Osteocyte (in vitro differentiated cells): ENCODE data around the gene MBOAT7. TPM values are rescaled to one million over a fixed set of nuclear protein-coding genes. Genes with fewer than 3 reads are reported as not detected.
"Not testable (repeated sequence)": the region's sequence is repeated elsewhere in the genome, so short reads cannot be mapped to it uniquely, and the experiment has no call there.

Source experiments
- DNase-seq: peaks from one replicate; pipeline ENCODE4 v3.0.0; 2021; ENCODE audit warnings: mixed read lengths; ENCODE audit not compliant: unreplicated experiment; ENCODE audit errors: extremely low spot score
- H3K27ac Mint-ChIP-seq: one replicate; pipeline ENCODE4 v1.8.0; 2021; ENCODE audit warnings: mild to moderate bottlenecking, mixed read lengths; ENCODE audit not compliant: unreplicated experiment
- H3K27me3 Mint-ChIP-seq: one replicate; pipeline ENCODE4 v1.8.0; 2021; ENCODE audit warnings: mixed read lengths; ENCODE audit not compliant: unreplicated experiment
- H3K36me3 Mint-ChIP-seq: one replicate; pipeline ENCODE4 v1.8.0; 2021; ENCODE audit warnings: mixed read lengths; ENCODE audit not compliant: unreplicated experiment
- H3K4me1 Mint-ChIP-seq: one replicate; pipeline ENCODE4 v1.8.0; 2021; ENCODE audit warnings: mixed read lengths; ENCODE audit not compliant: unreplicated experiment
- H3K4me3 Mint-ChIP-seq: one replicate; pipeline ENCODE4 v1.8.0; 2021; ENCODE audit warnings: mild to moderate bottlenecking, moderate library complexity, mixed read lengths; ENCODE audit not compliant: unreplicated experiment
- H3K9me3 Mint-ChIP-seq: one replicate; pipeline ENCODE4 v1.8.0; 2021; ENCODE audit warnings: mixed read lengths; ENCODE audit not compliant: unreplicated experiment
- CTCF ChIP-seq: fragments of 200-600 bp; sonication (generic); IDR thresholded peaks from 2 replicates; pipeline ENCODE4 v1.5.0; 2021; ENCODE audit warnings: antibody characterized with exemption, mild to moderate bottlenecking, moderate library complexity
- total RNA-seq: library from RNA; stranded (reverse); gene quantifications from 2 replicates; pipeline ENCODE4 v1.2.1, GENCODE V29; 2021

MBOAT7 gene
- total RNA-seq, 1 donor from 2014 or later = 85.2 TPM

- Mint-ChIP-seq H3K36me3 (peaks cover 37% of the 10 kb centered on the region), H3K9me3 (no peaks in the 10 kb centered on the region), H3K27ac (peak overlapping the region; percentile 70), H3K27me3 (no peaks in the 10 kb centered on the region), H3K4me3 (no peak overlapping the region), H3K4me1 (peaks cover 67% of the 10 kb centered on the region)
- no peak for TF ChIP-seq CTCF
- DNase-seq = no peak
These were observed 18.2 kb upstream of the MBOAT7 start for GRCh38 chr19:54207676-54207982.

DNA sequence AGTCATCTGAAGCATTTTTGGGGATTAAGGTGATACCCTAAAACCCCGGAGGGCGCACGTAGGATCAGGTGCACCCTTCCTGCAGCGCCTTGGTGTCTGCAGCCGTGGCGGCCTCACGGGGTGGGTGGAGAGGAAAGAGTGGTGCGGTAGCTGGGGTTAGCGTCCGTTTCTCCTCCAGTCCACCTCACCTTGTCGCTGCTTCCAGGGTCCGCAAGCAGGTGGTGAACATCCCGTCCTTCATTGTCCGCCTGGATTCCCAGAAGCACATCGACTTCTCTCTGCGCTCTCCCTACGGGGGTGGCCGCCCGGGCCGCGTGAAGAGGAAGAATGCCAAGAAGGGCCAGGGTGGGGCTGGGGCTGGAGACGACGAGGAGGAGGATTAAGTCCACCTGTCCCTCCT is 17.8 kb upstream of the MBOAT7 start:
- H3K27me3 Mint-ChIP-seq, H3K27ac Mint-ChIP-seq, H3K4me3 Mint-ChIP-seq, H3K9me3 Mint-ChIP-seq, DNase-seq: not testable (repeated sequence)
- peaks cover 71% of the 10 kb centered on the region for H3K4me1 Mint-ChIP-seq
- peaks cover 40% of the 10 kb centered on the region for H3K36me3 Mint-ChIP-seq

GRCh38 chr19:54206831-54207177 is 17.4 kb upstream of the MBOAT7 start:
- no peak for DNase-seq
- Mint-ChIP-seq H3K36me3 (peaks cover 44% of the 10 kb centered on the region), H3K4me3 (no peak overlapping the region), H3K27ac (no peak overlapping the region), H3K4me1 (peaks cover 75% of the 10 kb centered on the region), H3K27me3 (no peaks in the 10 kb centered on the region), H3K9me3 (no peaks in the 10 kb centered on the region)
- TF ChIP-seq CTCF = no peak

DNA sequence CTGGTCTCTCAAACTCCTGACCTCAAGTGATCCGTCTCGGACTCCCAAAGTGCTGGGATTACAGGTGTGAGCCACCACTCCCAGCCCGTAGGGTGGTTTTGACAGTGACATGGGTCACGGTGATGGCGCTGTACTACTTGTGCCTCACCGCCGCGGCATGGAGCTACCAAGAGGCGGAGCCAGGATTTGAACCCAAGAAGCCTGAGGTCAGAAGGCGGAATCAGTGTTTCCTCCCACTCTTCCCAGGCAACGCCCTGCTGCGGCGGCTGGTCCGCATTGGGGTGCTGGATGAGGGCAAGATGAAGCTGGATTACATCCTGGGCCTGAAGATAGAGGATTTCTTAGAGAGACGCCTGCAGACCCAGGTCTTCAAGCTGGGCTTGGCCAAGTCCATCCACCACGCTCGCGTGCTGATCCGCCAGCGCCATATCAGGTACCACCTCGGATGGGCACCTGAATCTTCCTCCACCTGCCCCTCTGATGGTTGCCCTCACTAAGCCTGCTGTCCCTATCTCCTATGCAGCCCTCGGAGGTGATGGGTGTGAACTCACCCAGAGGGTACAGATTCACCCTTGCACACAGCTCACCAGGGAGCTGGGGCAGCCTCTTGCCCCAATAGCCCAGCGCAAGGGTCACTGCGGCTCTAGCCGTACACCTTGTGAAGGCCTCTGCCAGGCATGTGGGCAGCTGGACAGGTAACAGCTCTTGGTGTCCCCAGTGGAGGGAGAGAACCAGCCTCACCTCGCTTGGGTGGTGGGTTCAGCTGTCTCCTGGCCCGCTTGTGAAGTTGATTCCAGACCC is 16.9 kb upstream of the MBOAT7 start:
- peaks cover 78% of the 10 kb centered on the region for H3K4me1 Mint-ChIP-seq
- H3K9me3 Mint-ChIP-seq = no peaks in the 10 kb centered on the region
- peaks cover 45% of the 10 kb centered on the region for H3K36me3 Mint-ChIP-seq
- no peaks in the 10 kb centered on the region for H3K27me3 Mint-ChIP-seq
- TF ChIP-seq CTCF = no peak
- H3K4me3 Mint-ChIP-seq = no peak overlapping the region
- DNase-seq = no peak
- no peak overlapping the region for H3K27ac Mint-ChIP-seq

DNA sequence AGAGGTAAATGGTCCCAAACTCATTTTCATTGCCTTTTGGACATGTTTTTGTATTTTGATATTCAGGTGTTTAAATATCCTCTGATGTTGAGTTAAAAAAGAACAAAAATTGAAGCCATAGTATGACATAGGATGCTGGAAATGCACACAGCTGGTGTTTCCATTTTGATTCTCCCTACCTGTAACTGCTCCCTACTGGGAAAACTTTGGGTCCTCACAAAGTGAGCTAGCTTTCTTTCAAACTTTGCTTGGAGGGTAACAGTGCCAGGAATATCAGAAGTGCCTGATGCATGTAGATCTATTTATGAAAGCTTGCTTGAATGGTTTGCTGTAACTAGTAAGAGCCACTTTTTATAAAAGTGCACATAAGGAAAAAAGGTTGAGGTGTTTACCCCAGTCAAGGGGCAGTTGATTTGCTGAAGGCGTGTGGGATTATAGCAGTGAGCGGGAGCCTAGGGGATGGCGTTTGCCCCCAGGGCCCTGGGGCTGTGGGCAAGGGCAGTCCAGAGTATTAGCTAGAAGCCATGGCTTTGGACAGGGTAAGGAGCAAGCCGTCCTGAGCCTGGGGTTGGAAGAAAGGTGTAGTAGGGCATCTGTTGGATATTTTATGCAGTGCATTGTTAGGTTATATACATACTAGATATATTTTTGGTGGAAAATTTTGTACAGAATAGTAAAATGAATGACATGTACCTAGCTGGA is 15.5 kb upstream of the MBOAT7 start:
- Mint-ChIP-seq H3K4me1 (peaks cover 70% of the 10 kb centered on the region), H3K4me3 (no peak overlapping the region), H3K36me3 (peaks cover 42% of the 10 kb centered on the region), H3K9me3 (no peaks in the 10 kb centered on the region), H3K27ac (peak overlapping the region; percentile 10), H3K27me3 (no peaks in the 10 kb centered on the region)
- TF ChIP-seq CTCF = no peak
- DNase-seq = no peak
